ENCODE measurements around the gene ADAMTSL1.

- no peak for TF ChIP-seq CTCF (conservative IDR thresholded peaks at IDR 0.05; ENCODE audit: low read length)
- no peak for TF ChIP-seq EZH2phosphoT487 (IDR thresholded peaks at IDR 0.05; ENCODE audit: borderline replicate concordance)
Observed at GRCh38 chr9:18759827-18760226, 285.9 kb downstream of the ADAMTSL1 start.
